ENCODE data around the gene BTBD17. TPM values are rescaled to one million over a fixed set of nuclear protein-coding genes. Genes with fewer than 3 reads are reported as not detected.

Gene BTBD17
- polyA plus RNA-seq, 1 experiment: not detected

- no peaks in the 10 kb centered on the region for H3K27me3 ChIP-seq (ENCODE audit: control insufficient read depth, insufficient read depth, low read length)
- H3K4me3 ChIP-seq (ENCODE audit: low read depth, low read length): no peak overlapping the region
- H3K9me3 ChIP-seq (ENCODE audit: control insufficient read depth, insufficient read depth, low read length): no peaks in the 10 kb centered on the region; the same call in 1 of the 2 replicates
- H3K27ac ChIP-seq (ENCODE audit: low read depth, low read length): no peak overlapping the region
- no peak for DNase-seq (ENCODE audit: low read depth, low spot score)
- POLR2A ChIA-PET: no interaction called here
- no peak for TF ChIP-seq CTCF (IDR thresholded peaks at IDR 0.05; ENCODE audit: low read depth, low read length)
- CTCF ChIA-PET: no interaction called here
These were observed 18.0 kb downstream of the BTBD17 start for GRCh38 chr17:74343526-74344284.

- no peaks in the 10 kb centered on the region for H3K27me3 ChIP-seq (ENCODE audit: control insufficient read depth, insufficient read depth, low read length)
- CTCF ChIA-PET: interaction anchor here (1.0 kb wide), 1 partner anchor 25 kb away, joined by 4 read pairs; no protein-coding TSS in a partner anchor
- no peak for TF ChIP-seq CTCF (IDR thresholded peaks at IDR 0.05; ENCODE audit: low read depth, low read length)
- no peak for DNase-seq (ENCODE audit: low read depth, low spot score)
- no peak overlapping the region for H3K27ac ChIP-seq (ENCODE audit: low read depth, low read length)
- H3K9me3 ChIP-seq (ENCODE audit: control insufficient read depth, insufficient read depth, low read length): no peaks in the 10 kb centered on the region; the same call in 1 of the 2 replicates
- POLR2A ChIA-PET: no interaction called here
- H3K4me3 ChIP-seq (ENCODE audit: low read depth, low read length): no peak overlapping the region
These were observed 18.5 kb downstream of the BTBD17 start for GRCh38 chr17:74343121-74343520.

GRCh38 chr17:74342224-74342623 lies 19.4 kb downstream of the BTBD17 start:
- no peak for DNase-seq (ENCODE audit: low read depth, low spot score)
- Histone ChIP-seq H3K9me3 (ENCODE audit: control insufficient read depth, insufficient read depth, low read length) (no peaks in the 10 kb centered on the region; the same call in 1 of the 2 replicates), H3K27ac (ENCODE audit: low read depth, low read length) (no peak overlapping the region), H3K4me3 (ENCODE audit: low read depth, low read length) (no peak overlapping the region), H3K27me3 (ENCODE audit: control insufficient read depth, insufficient read depth, low read length) (no peaks in the 10 kb centered on the region)
- TF ChIP-seq CTCF (IDR thresholded peaks at IDR 0.05; ENCODE audit: low read depth, low read length): no peak
- ChIA-PET POLR2A (no interaction called here), CTCF (interaction anchor here (1.0 kb wide), 1 partner anchor 26 kb away, joined by 4 read pairs; no protein-coding TSS in a partner anchor)

GRCh38 chr17:74340470-74341023 lies 21.1 kb downstream of the BTBD17 start:
- POLR2A ChIA-PET: no interaction called here
- Histone ChIP-seq H3K9me3 (ENCODE audit: control insufficient read depth, insufficient read depth, low read length) (no peaks in the 10 kb centered on the region; the same call in 1 of the 2 replicates), H3K27me3 (ENCODE audit: control insufficient read depth, insufficient read depth, low read length) (no peaks in the 10 kb centered on the region), H3K27ac (ENCODE audit: low read depth, low read length) (no peak overlapping the region), H3K4me3 (ENCODE audit: low read depth, low read length) (no peak overlapping the region)
- TF ChIP-seq CTCF (IDR thresholded peaks at IDR 0.05; ENCODE audit: low read depth, low read length): no peak
- CTCF ChIA-PET: no interaction called here
- no peak for DNase-seq (ENCODE audit: low read depth, low spot score)

GRCh38 chr17:74339537-74340195 lies 22.0 kb downstream of the BTBD17 start:
- Histone ChIP-seq H3K27me3 (ENCODE audit: control insufficient read depth, insufficient read depth, low read length) (no peaks in the 10 kb centered on the region), H3K4me3 (ENCODE audit: low read depth, low read length) (no peak overlapping the region), H3K27ac (ENCODE audit: low read depth, low read length) (no peak overlapping the region), H3K9me3 (ENCODE audit: control insufficient read depth, insufficient read depth, low read length) (no peaks in the 10 kb centered on the region; the same call in 1 of the 2 replicates)
- ChIA-PET CTCF (no interaction called here), POLR2A (no interaction called here)
- TF ChIP-seq CTCF (IDR thresholded peaks at IDR 0.05; ENCODE audit: low read depth, low read length): no peak
- no peak for DNase-seq (ENCODE audit: low read depth, low spot score)

All from AG04450 (cell line).